ENCODE measurements around the gene SYMPK. TPM values are rescaled to one million over a fixed set of nuclear protein-coding genes. Genes with fewer than 3 reads are reported as not detected.

Gene SYMPK
- total RNA-seq, 2 experiments from 2014 or later = 63.3 to 65.0 TPM

DNA sequence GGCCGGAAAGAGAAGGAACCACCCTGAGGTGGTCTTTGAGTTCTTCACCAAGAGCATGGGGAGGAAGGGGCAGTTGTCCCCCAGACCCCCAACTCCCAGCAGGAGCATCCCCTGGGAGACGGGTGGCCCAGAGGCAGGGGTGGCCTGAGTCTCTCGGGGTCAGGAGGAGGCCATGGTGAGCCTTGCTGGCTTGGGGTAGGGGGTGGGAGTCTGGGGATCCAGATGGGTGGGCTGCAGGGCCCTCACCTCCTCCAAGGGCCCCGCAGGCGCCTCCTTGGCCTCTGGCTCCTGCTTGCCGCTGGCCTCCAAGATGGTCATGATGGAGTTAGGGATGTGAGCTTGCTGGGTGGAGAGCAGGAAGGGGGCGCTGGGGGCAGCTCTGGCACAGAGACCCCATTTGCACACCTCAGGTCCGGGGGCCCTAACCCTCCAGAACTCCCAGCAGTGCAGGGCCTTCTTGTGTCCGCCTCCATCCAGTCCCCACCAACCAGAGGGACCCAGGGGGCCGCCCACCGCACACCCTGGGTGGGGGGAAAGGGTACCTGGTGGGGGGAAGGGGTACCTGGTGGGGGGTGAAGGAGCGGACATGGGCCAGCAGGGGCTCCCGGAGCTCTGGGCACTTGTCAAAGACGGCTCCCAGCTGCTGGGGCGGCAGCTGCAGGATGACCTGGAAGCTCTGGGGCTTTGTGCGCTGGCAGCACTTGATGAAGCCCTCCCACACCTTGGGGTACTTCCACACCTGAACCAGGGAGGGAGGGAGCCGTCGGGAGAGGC lies 46.5 kb downstream of the SYMPK start:
- Histone ChIP-seq H3K27ac (ENCODE audit: low read depth in 1 of 2, low read length in 2 of 2) (no peak overlapping the region), H3K4me3 (ENCODE audit: low read length) (no peak overlapping the region), H3K4me1 (ENCODE audit: insufficient read depth, low read length) (peaks cover 25% of the 10 kb centered on the region), H3K36me3 (ENCODE audit: insufficient read depth, low read length) (peaks cover 15% of the 10 kb centered on the region), H3K27me3 (ENCODE audit: control insufficient read depth in 1 of 2, insufficient read depth in 2 of 2, low read length in 2 of 2) (peaks cover 7 to 13% of the 10 kb centered on the region in 2 experiments), H3K9me3 (ENCODE audit: control insufficient read depth in 1 of 2, insufficient read depth in 1 of 2, low read length in 2 of 2) (no peaks in the 10 kb centered on the region)
- TF ChIP-seq, protein P1, sequence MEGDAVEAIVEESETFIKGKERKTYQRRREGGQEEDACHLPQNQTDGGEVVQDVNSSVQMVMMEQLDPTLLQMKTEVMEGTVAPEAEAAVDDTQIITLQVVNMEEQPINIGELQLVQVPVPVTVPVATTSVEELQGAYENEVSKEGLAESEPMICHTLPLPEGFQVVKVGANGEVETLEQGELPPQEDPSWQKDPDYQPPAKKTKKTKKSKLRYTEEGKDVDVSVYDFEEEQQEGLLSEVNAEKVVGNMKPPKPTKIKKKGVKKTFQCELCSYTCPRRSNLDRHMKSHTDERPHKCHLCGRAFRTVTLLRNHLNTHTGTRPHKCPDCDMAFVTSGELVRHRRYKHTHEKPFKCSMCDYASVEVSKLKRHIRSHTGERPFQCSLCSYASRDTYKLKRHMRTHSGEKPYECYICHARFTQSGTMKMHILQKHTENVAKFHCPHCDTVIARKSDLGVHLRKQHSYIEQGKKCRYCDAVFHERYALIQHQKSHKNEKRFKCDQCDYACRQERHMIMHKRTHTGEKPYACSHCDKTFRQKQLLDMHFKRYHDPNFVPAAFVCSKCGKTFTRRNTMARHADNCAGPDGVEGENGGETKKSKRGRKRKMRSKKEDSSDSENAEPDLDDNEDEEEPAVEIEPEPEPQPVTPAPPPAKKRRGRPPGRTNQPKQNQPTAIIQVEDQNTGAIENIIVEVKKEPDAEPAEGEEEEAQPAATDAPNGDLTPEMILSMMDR (IDR thresholded peaks at IDR 0.05) = no peak
- no peak for ATAC-seq (ENCODE audit: poor library complexity)
- ChIA-PET CTCF (interaction anchor here (0.6 to 2.6 kb wide), 31 partner anchors 9 to 1173 kb away, joined by 3 to 27 read pairs (median 4); partner anchors contain the start of genes CCDC61, DMWD, FOXA3 and IRF2BP1), POLR2A (interaction anchor here (0.6 to 1.4 kb wide), 2 partner anchors 47 to 86 kb away, joined by 5 to 8 read pairs; partner anchors contain the start of genes MYPOP and SYMPK)
- H3K4me3 Mint-ChIP-seq = no peak overlapping the region
- no peaks in the 10 kb centered on the region for H3K9me3 Mint-ChIP-seq
- peaks cover 25% of the 10 kb centered on the region for H3K27me3 Mint-ChIP-seq
- no peak overlapping the region for H3K27ac Mint-ChIP-seq
- intact Hi-C loops (cut with DNase I, micrococcal nuclease) = loop anchor here (1.0 to 5.0 kb wide), 5 partner anchors 46 to 201 kb away; partner anchors contain the start of genes FOXA3 (in 1 of the 2) and SYMPK (in 1 of the 2)
- peak in 1 of 14 experiments; percentile 55 for DNase-seq
- H3K36me3 Mint-ChIP-seq (ENCODE audit: low read depth) = peaks cover 12% of the 10 kb centered on the region
- peaks cover 6% of the 10 kb centered on the region for H3K4me1 Mint-ChIP-seq (ENCODE audit: low read depth)

DNA sequence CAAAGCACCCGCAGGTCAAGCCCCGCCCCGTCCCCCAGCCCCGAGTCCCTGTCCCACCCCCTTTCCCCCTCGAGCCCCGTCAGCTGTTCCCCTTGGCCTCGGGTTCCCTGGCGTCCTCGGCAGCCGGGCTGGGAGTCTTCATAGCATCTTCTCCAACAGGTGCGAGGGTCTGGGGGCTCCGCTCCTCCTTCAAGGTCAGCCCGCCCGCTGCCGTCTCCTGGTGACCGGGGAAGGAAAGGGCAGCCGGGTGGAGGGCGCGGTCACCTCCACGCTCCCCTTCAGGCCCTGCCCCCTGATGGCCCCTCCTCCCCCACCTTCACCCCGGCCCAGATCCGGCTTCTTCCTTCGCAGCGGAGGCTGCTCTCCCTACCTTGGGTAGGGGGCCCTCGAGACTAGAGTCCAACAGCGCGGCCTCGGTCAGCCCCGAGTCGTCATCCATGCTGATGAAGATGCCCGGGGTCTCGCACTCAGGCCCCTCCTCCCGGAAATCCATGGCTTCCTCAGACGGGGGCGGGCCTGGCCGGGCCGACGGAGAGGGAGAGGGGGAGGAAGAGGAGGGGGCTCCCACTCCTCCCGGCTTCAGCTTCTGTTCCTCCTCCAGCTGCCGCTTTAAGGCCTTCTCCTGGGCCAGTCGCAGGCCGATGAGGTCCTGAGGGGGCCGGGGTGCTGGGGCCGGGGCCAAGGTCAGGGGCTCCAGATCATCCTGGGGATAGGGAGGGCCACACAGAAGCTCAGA lies 47.3 kb downstream of the SYMPK start:
- intact Hi-C loops (cut with DNase I, micrococcal nuclease) = loop anchor here (2.0 to 5.0 kb wide), 4 partner anchors 47 to 202 kb away; partner anchors contain the start of genes FOXA3 (in 1 of the 2) and SYMPK (in 1 of the 2)
- DNase-seq (peak in 1 of 14 experiments; percentile 23), ATAC-seq (ENCODE audit: poor library complexity) (no peak)
- POLR2A ChIA-PET = interaction anchor here (1.9 kb wide), 1 partner anchor 23 kb away, joined by 8 read pairs; the partner anchor contains the start of gene DMWD
- H3K27me3 Mint-ChIP-seq = peaks cover 25% of the 10 kb centered on the region
- Histone ChIP-seq H3K4me1 (ENCODE audit: insufficient read depth, low read length) (peaks cover 25% of the 10 kb centered on the region), H3K27ac (ENCODE audit: low read depth in 1 of 2, low read length in 2 of 2) (no peak overlapping the region), H3K27me3 (ENCODE audit: control insufficient read depth in 1 of 2, insufficient read depth in 2 of 2, low read length in 2 of 2) (peaks cover 7 to 13% of the 10 kb centered on the region in 2 experiments), H3K9me3 (ENCODE audit: control insufficient read depth in 1 of 2, insufficient read depth in 1 of 2, low read length in 2 of 2) (no peaks in the 10 kb centered on the region), H3K4me3 (ENCODE audit: low read length) (peak overlapping the region; percentile 8), H3K36me3 (ENCODE audit: insufficient read depth, low read length) (peaks cover 7% of the 10 kb centered on the region)
- H3K27ac Mint-ChIP-seq = no peak overlapping the region
- no peak overlapping the region for H3K4me3 Mint-ChIP-seq
- CTCF ChIA-PET = no interaction called here
- H3K9me3 Mint-ChIP-seq = no peaks in the 10 kb centered on the region
- peaks cover 11% of the 10 kb centered on the region for H3K36me3 Mint-ChIP-seq (ENCODE audit: low read depth)
- H3K4me1 Mint-ChIP-seq (ENCODE audit: low read depth) = peaks cover 6% of the 10 kb centered on the region
- TF ChIP-seq, protein P1 (IDR thresholded peaks at IDR 0.05) = no peak

DNA sequence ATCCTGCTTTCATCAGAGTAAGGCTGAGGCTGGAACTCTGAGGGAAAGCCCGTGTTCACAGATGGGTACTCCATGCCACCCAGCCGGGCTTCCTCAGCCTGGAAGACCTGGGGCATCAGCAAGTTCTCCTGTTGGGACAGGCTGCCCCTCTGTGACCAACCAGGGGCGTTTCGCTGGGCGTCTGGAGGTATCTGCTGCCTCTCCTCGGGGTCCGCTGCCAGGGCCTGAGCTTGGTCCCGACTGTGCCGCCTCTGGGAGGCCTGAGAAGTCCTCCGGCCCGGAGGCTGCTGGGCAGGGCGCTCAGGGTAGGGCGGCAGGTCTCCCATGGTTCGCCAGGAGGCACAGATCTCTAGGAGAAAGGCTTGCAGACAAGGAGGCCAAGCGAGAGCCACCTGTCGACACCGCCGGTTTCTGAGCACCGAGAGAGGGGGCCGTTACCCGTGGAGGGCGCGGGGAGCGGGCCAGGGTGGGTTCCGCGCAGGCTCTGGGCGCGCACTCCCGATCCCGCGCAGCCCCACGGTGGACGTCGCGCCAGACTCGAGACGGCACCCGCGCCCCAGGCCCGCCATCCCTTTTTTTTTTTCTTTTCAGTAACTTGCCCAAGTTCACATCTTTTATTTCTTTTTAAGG lies 48.0 kb downstream of the SYMPK start, which contains the start of gene RSPH6A:
RSPH6A (minus strand) TSS at position 458 of the 630 bp plus-strand sequence; CDS start at position 326, 132 bp downstream.
- Histone ChIP-seq H3K4me3 (ENCODE audit: low read length) (peak within 1 kb of the TSS; percentile 8), H3K27me3 (ENCODE audit: control insufficient read depth in 1 of 2, insufficient read depth in 2 of 2, low read length in 2 of 2) (peaks cover 7 to 13% of the 10 kb centered on the region in 2 experiments), H3K9me3 (ENCODE audit: control insufficient read depth in 1 of 2, insufficient read depth in 1 of 2, low read length in 2 of 2) (no peaks in the 10 kb centered on the region), H3K36me3 (ENCODE audit: insufficient read depth, low read length) (peaks cover 3% of the 10 kb centered on the region), H3K4me1 (ENCODE audit: insufficient read depth, low read length) (peaks cover 25% of the 10 kb centered on the region), H3K27ac (ENCODE audit: low read depth in 1 of 2, low read length in 2 of 2) (no peak within 1 kb of the TSS)
- Mint-ChIP-seq H3K27ac (no peak within 1 kb of the TSS), H3K4me3 (no peak within 1 kb of the TSS), H3K9me3 (no peaks in the 10 kb centered on the region), H3K4me1 (ENCODE audit: low read depth) (peaks cover 6% of the 10 kb centered on the region), H3K27me3 (peaks cover 25% of the 10 kb centered on the region), H3K36me3 (ENCODE audit: low read depth) (peaks cover 5% of the 10 kb centered on the region)
- no peak for ATAC-seq (ENCODE audit: poor library complexity)
- no peak for DNase-seq
- CTCF ChIA-PET = no interaction called here
- TF ChIP-seq, protein P1 (IDR thresholded peaks at IDR 0.05) = no peak
- POLR2A ChIA-PET = interaction anchor here (0.8 to 1.9 kb wide), 2 partner anchors 22 to 49 kb away, joined by 3 to 8 read pairs; partner anchors contain the start of genes DMWD and FOXA3
- intact Hi-C loops (cut with DNase I, micrococcal nuclease) = loop anchor here in 1 of 2 experiments (5.0 kb wide), 2 partner anchors 47 to 202 kb away; partner anchors contain the start of genes FOXA3 and SYMPK
